ENCODE results near the gene COX8A. TPM values are rescaled to one million over a fixed set of nuclear protein-coding genes. Genes with fewer than 3 reads are reported as not detected.

The COX8A gene
- total and polyA plus RNA-seq, 10 of the 15 experiments (the other 5 are each of a cell fraction or from before 2014, with no cell fraction given) = 243 to 1,476 (median 522) TPM

GRCh38 chr11:64009710-64010109, 35.3 kb downstream of the COX8A start:
- FAIRE-seq = no peak
- no peaks in the 10 kb centered on the region for H3K79me2 ChIP-seq (ENCODE audit: control insufficient read depth, insufficient read depth, low read length)
- H3K9ac ChIP-seq (ENCODE audit: control insufficient read depth, insufficient read depth, low read length) = no peak overlapping the region
- H3K36me3 ChIP-seq (ENCODE audit: control insufficient read depth in 2 of 2, insufficient read depth in 2 of 2, low read length in 1 of 2) = no peaks in the 10 kb centered on the region
- TF ChIP-seq SMAD5 (IDR thresholded peaks at IDR 0.05; ENCODE audit: low read depth) = no peak
- TF ChIP-seq SRF (IDR thresholded peaks at IDR 0.05; ENCODE audit: low read depth in 2 of 2, low read length in 2 of 2) = no peak
- SMC1A ChIA-PET (ENCODE audit: uncharacterized antibody, unreplicated experiment) = no interaction called here
- no peak for ATAC-seq
- no peak overlapping the region for H2AFZ ChIP-seq (ENCODE audit: control insufficient read depth, low read depth, low read length)
- BruUV-seq (replicated peaks) = no TSS peak
- H3K27me3 ChIP-seq (replicated peaks in 1 of 2; ENCODE audit: control insufficient read depth in 2 of 2, insufficient read depth in 2 of 2, low read length in 1 of 2) = no peaks in the 10 kb centered on the region; a peak in 3 of 4 replicates
- H3K27ac ChIP-seq (ENCODE audit: control insufficient read depth, insufficient read depth) = no peak overlapping the region
- 71% methylated on average over 8 of the region's 8 CpGs for WGBS (ENCODE audit: insufficient coverage, insufficient replicate concordance, low lambda C conversion rate, missing lambda C conversion rate)
- no peaks in the 10 kb centered on the region for H3K4me1 ChIP-seq (ENCODE audit: control insufficient read depth, insufficient read depth, low read length)
- intact Hi-C loops (cut with micrococcal nuclease; ENCODE audit: unreplicated experiment) = no loop called here
- RAD21 ChIA-PET (ENCODE audit: unreplicated experiment) = no interaction called here
- H3K4me2 ChIP-seq (ENCODE audit: control insufficient read depth, insufficient read depth) = no peak overlapping the region
- POLR2A ChIA-PET = no interaction called here
- peaks cover 3% of the 10 kb centered on the region; the same call in 2 of the 3 replicates for H3K9me3 ChIP-seq (replicated peaks; ENCODE audit: control insufficient read depth, insufficient read depth, low read length)
- H3K4me3 ChIP-seq = no peak overlapping the region
- no peaks in the 10 kb centered on the region for H4K20me1 ChIP-seq (ENCODE audit: control insufficient read depth, insufficient read depth)
- in situ Hi-C loops (cut with MboI) = no loop called here
- CTCF ChIA-PET = no interaction called here
- no peak for DNase-seq (ENCODE audit: low read depth, low spot score)

- FAIRE-seq (no peak), ATAC-seq (no peak), DNase-seq (ENCODE audit: low read depth, low spot score) (no peak)
- SMC1A ChIA-PET (ENCODE audit: uncharacterized antibody, unreplicated experiment) = no interaction called here
- WGBS (ENCODE audit: insufficient coverage, insufficient replicate concordance, low lambda C conversion rate, missing lambda C conversion rate) = 35% methylated on average over 2 of the region's 2 CpGs
- Histone ChIP-seq H2AFZ (ENCODE audit: control insufficient read depth, low read depth, low read length) (no peak overlapping the region), H3K36me3 (ENCODE audit: control insufficient read depth in 2 of 2, insufficient read depth in 2 of 2, low read length in 1 of 2) (no peaks in the 10 kb centered on the region), H3K9ac (ENCODE audit: control insufficient read depth, insufficient read depth, low read length) (no peak overlapping the region), H3K4me3 (no peak overlapping the region), H3K4me1 (ENCODE audit: control insufficient read depth, insufficient read depth, low read length) (no peaks in the 10 kb centered on the region), H4K20me1 (ENCODE audit: control insufficient read depth, insufficient read depth) (no peaks in the 10 kb centered on the region), H3K27ac (ENCODE audit: control insufficient read depth, insufficient read depth) (no peak overlapping the region), H3K79me2 (ENCODE audit: control insufficient read depth, insufficient read depth, low read length) (no peaks in the 10 kb centered on the region), H3K27me3 (replicated peaks in 1 of 2; ENCODE audit: control insufficient read depth in 2 of 2, insufficient read depth in 2 of 2, low read length in 1 of 2) (no peaks in the 10 kb centered on the region; a peak in 3 of 4 replicates), H3K4me2 (ENCODE audit: control insufficient read depth, insufficient read depth) (no peak overlapping the region), H3K9me3 (replicated peaks; ENCODE audit: control insufficient read depth, insufficient read depth, low read length) (peaks cover 3% of the 10 kb centered on the region; the same call in 2 of the 3 replicates)
- CTCF ChIA-PET = no interaction called here
- intact Hi-C loops (cut with micrococcal nuclease; ENCODE audit: unreplicated experiment) = no loop called here
- POLR2A ChIA-PET = no interaction called here
- in situ Hi-C loops (cut with MboI) = no loop called here
- BruUV-seq (replicated peaks) = no TSS peak
- TF ChIP-seq STAT3 (IDR thresholded peaks at IDR 0.05; ENCODE audit: low read depth, low read length) (no peak), SP1 (IDR thresholded peaks at IDR 0.05; ENCODE audit: low read depth, low read length) (no peak), CBFB (IDR thresholded peaks at IDR 0.05; ENCODE audit: low read depth) (no peak), HDAC2 (IDR thresholded peaks at IDR 0.05) (no peak), DPF2 (IDR thresholded peaks at IDR 0.05) (no peak), TCF3 (IDR thresholded peaks at IDR 0.05; ENCODE audit: borderline replicate concordance, insufficient read depth, low read depth, low read length) (no peak), STAT1 (conservative IDR thresholded peaks at IDR 0.05) (no peak), IRF5 (IDR thresholded peaks at IDR 0.05; ENCODE audit: borderline replicate concordance) (no peak), ATF7 (IDR thresholded peaks at IDR 0.05; ENCODE audit: low read depth) (no peak), GABPA (IDR thresholded peaks at IDR 0.05; ENCODE audit: low read depth) (no peak), ASH2L (IDR thresholded peaks at IDR 0.05; ENCODE audit: borderline replicate concordance, low read depth) (no peak), ZBED1 (IDR thresholded peaks at IDR 0.05; ENCODE audit: borderline replicate concordance) (no peak), ATF2 (IDR thresholded peaks at IDR 0.05; ENCODE audit: low read length) (no peak), NFYB (IDR thresholded peaks at IDR 0.05; ENCODE audit: insufficient read depth, low read depth, low read length) (no peak), KDM1A (IDR thresholded peaks at IDR 0.05; ENCODE audit: borderline replicate concordance) (no peak), SUZ12 (IDR thresholded peaks at IDR 0.05; ENCODE audit: unreplicated experiment) (no peak), RUNX3 (IDR thresholded peaks at IDR 0.05; ENCODE audit: low read length) (no peak)
- RAD21 ChIA-PET (ENCODE audit: unreplicated experiment) = no interaction called here
These were observed 36.4 kb downstream of the COX8A start for GRCh38 chr11:64010783-64011182.
